Activated naive CD4-positive, alpha-beta T cell treated with anti-CD3 and anti-CD28 coated beads, Interleukin-2, amount 50 U/mL, for 72 hours (primary cell): ENCODE results near the gene TRIM71. TPM values are rescaled to one million over a fixed set of nuclear protein-coding genes. Genes with fewer than 3 reads are reported as not detected.
"Not testable (repeated sequence)": the region's sequence is repeated elsewhere in the genome, so short reads cannot be mapped to it uniquely, and the experiment has no call there.

Experiments used
- ATAC-seq, 2 donors: fragments of 150-1000 bp; cut with Tn5 transposase; 2 replicates each; pipeline ENCODE4 v1.10.0; 2021; ENCODE audit warnings: mild to moderate bottlenecking in 2 of 2, moderate library complexity in 2 of 2
- DNase-seq, 2 donors: peaks; one replicate each; pipeline ENCODE4 v3.0.0; 2021 to 2022; ENCODE audit warnings: low spot score in 2 of 2
- H3K27ac Mint-ChIP-seq, 2 donors: one replicate each; pipeline ENCODE4 v1.8.0; 2022; ENCODE audit warnings: mild to moderate bottlenecking in 2 of 2, mixed read lengths in 2 of 2
- H3K36me3 Mint-ChIP-seq, 2 donors: one replicate each; pipeline ENCODE4 v1.8.0; 2022; ENCODE audit warnings: mixed read lengths in 2 of 2
- H3K9me3 Mint-ChIP-seq, 2 donors: one replicate each; pipeline ENCODE4 v1.8.0; 2022; ENCODE audit warnings: mixed read lengths in 2 of 2
- total RNA-seq, 2 donors: library from RNA; stranded (reverse); gene quantifications; one replicate each; pipeline ENCODE4 v1.2.3, GENCODE V29; 2022

Gene TRIM71
- total RNA-seq, 2 donors from 2014 or later, result 0.02 to 0.08 TPM

DNA sequence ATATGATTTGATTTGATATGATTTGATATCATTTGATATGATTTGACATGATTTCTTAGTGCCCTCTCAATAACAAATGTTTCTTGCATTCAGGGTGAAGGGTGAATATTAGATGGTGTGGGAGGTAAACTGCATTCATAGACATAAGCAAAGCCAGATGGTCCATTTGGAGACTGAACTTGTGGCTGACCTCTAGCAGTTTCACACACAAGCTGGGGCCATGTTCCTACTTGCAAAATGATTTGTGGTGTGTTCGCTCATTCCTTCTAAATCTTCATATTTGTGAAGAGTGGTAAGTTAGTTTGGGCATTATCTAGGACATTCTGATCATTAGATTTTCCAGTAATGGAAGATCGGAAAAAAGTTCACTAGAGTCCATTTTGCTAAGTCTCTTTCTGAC lies 93.2 kb downstream of the TRIM71 start:
- no peaks in the 10 kb centered on the region for H3K36me3 Mint-ChIP-seq
- H3K27ac Mint-ChIP-seq, result no peak overlapping the region
- ATAC-seq, result no peak
- no peaks in the 10 kb centered on the region for H3K9me3 Mint-ChIP-seq
- DNase-seq, result no peak

DNA sequence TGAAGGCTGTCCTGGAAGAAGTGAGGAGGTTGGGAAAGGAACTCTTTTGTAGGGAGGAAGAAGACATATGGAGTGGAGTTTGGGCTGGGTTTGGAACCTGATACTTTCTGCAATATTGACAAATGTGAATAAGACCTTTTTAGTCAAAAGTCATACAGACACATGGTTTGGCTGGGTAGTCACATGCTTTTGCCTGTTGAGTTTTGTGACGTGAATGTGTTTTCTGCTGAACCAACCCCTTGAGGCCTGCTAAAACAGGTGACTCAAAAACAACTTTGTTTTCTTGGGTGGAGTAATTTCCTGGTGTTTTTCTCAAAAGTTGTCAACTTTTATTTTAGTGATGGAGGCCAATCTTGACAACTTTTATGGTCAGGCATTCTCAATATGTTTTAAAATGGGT lies 94.2 kb downstream of the TRIM71 start:
- Mint-ChIP-seq H3K27ac (no peak overlapping the region), H3K9me3 (peaks cover 6% of the 10 kb centered on the region in 2 donors), H3K36me3 (peaks cover 6 to 7% of the 10 kb centered on the region in 2 donors)
- ATAC-seq (no peak), DNase-seq (no peak)

DNA sequence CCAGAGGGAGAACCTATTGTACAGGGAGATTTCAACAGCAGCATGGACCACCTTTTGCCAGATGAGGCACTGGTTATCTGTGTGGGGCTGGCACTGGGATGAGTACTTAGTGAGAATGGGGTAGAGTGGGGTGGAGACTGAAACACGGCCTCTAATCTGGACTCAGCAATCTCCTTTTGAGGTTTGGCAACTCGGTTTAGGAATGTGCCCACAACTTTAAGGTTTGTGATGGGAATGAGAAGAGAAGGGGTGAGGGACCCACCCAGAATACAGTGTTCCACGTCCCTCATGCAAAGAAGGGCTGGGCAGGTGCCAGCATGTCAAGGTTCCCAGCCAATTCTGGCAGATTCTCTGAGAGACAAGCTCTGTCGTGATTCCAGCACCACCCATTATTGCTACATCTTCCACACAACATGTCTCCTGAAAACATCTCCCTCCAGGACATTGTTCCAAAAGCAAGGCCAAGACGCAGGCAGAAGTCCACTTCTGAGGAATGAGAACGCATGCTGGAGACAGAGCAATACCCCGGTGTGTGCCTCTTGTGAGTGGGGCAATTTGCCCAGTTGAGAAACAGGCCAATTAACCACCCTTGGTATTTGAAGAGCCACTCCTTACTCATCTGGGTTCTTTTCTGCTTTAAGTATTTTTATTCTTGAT lies 96.1 kb downstream of the TRIM71 start:
- Mint-ChIP-seq H3K9me3 (peaks cover 8 to 9% of the 10 kb centered on the region in 2 donors), H3K36me3 (peaks cover 11 to 12% of the 10 kb centered on the region in 2 donors), H3K27ac (no peak overlapping the region)
- DNase-seq (no peak), ATAC-seq (no peak)

DNA sequence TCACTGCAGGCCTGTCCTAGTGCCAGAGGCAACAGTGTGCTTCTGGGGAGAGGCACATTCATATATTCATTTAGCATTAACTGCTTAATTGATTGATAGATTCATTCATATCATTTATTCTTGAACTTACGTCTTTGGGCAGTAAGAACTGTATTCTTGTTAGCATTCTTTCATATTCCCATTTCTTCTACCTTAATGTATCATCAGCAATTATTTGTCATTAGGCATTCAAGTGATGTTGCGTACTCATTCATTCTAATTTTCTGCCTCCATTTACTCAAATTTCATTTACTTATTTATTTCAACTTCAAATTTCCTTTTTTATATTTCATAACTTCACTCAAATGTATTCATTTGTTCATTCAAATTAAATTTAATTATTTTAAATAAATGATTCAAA lies 102.1 kb downstream of the TRIM71 start:
- Mint-ChIP-seq H3K36me3 (peaks cover 11 to 12% of the 10 kb centered on the region in 2 donors), H3K27ac (no peak overlapping the region), H3K9me3 (peaks cover 8 to 9% of the 10 kb centered on the region in 2 donors)
- ATAC-seq, result no peak
- no peak for DNase-seq

DNA sequence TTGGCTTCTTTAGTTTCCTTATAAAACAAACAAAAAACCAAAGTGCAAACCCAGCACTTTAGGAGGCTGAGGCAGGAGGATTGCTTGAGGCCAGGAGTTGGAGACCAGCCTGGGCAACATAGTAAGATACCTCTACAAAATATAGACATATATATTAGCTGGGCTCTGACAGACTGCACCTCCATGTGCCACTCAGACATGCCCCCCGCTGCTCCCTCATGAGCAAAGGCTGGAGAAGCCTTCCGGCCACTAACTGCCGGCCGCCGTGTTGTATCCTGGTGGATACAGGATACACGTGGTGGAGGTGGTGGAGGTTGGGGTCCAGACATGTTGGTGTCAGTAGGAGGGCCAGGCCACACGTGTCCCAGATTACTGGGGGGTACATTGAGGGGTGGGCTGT lies 104.3 kb downstream of the TRIM71 start:
- ATAC-seq (no peak), DNase-seq (no peak)
- Mint-ChIP-seq H3K9me3 (peaks cover 2 to 3% of the 10 kb centered on the region in 2 donors), H3K27ac (no peak overlapping the region), H3K36me3 (peaks cover 4 to 5% of the 10 kb centered on the region in 2 donors)

DNA sequence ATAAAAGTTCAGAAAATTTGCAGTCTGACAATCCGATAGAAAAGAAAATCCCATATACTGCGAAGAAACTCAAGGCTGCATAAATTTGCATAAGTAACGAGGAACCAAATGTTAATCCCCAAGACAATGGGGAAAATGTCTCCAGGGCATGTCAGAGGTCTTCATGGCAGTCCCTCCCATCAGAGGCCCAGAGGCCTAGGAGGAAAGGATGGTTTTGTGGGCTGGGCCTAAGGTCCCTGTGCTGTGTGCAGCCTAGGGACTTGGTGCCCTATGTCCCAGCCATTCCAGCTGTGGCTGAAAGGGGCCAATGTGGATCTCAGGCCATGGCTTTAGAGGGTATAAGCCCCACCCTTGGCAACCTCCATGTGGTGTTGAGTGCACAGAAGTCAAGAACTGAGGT lies 112.4 kb downstream of the TRIM71 start:
- H3K36me3 Mint-ChIP-seq, result no peaks in the 10 kb centered on the region
- no peak overlapping the region for H3K27ac Mint-ChIP-seq
- ATAC-seq, result no peak
- DNase-seq, result no peak
- peaks cover 0 to 6% of the 10 kb centered on the region in 2 donors for H3K9me3 Mint-ChIP-seq

DNA sequence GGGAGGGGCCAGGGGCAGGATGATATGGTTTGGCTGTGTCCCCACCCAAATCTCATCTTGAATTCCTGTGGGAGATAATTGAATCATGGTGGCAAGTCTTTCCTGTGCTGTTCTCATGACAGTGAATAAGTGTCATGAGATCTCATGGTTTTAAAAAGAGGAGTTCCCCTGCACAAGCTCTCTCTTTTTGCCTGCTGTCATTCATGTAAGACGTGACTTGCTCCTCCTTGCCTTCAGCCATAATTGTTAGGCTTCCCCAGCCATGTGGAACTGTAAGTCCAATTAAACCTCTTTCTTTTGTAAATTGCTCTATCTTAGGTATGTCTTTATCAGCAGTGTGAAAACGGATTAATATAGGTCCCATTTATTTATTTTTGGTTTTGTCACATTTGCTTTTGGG lies 113.5 kb downstream of the TRIM71 start:
- DNase-seq, ATAC-seq, H3K27ac Mint-ChIP-seq, H3K9me3 Mint-ChIP-seq, H3K36me3 Mint-ChIP-seq: not testable (repeated sequence)

DNA sequence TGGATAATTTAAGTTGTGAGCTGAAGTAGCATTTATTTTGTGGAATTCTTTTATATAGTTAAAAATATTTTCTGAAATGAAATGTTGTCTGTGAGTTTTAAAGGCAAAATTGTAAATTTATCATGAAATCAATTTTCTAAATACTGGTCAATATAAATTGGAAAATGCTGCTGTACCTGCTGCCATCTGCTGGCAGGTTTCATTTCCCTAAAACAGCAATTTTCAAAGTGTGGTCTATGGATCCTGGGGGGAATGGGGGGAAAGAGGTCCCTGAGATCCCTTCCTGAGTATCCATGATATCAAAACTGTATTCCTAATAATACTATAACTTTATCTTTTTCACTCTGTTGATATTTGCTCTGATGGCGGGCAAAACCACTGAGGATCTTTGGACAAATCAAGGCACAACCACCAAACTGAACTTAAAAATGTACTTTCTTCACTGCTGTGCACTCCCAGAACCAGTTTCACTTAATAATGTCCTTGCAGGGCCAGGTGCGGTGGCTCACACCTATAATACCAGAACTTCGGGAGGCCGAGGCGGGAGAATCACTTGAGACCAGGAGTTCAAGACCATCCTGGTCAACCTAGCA lies 116.4 kb downstream of the TRIM71 start:
- Mint-ChIP-seq H3K27ac (peak overlapping the region in 1 of 2 donors; percentile 14), H3K36me3 (no peaks in the 10 kb centered on the region), H3K9me3 (peaks cover 0 to 6% of the 10 kb centered on the region in 2 donors)
- no peak for DNase-seq
- no peak for ATAC-seq

DNA sequence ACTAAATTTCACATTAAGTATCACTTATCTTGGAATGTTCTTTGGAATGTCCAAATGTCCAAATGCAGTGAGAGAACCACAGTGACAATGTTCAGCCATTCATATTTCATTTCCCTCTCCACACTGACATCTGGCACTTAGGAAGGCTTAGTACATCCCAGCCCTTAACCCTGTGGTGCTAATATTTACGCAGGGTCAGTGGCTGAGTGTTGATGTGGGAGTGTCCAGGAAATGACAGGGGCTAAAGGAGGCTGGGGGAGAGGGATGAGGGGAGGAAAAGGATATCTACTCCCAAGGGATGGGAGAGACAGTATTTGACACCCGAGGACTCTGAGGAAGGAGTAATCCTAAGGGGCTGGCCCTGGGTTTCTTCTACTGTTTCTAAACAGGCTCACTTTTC lies 119.5 kb downstream of the TRIM71 start:
- no peak for ATAC-seq
- H3K36me3 Mint-ChIP-seq, result no peaks in the 10 kb centered on the region
- no peak overlapping the region for H3K27ac Mint-ChIP-seq
- no peak for DNase-seq
- H3K9me3 Mint-ChIP-seq, result no peaks in the 10 kb centered on the region

DNA sequence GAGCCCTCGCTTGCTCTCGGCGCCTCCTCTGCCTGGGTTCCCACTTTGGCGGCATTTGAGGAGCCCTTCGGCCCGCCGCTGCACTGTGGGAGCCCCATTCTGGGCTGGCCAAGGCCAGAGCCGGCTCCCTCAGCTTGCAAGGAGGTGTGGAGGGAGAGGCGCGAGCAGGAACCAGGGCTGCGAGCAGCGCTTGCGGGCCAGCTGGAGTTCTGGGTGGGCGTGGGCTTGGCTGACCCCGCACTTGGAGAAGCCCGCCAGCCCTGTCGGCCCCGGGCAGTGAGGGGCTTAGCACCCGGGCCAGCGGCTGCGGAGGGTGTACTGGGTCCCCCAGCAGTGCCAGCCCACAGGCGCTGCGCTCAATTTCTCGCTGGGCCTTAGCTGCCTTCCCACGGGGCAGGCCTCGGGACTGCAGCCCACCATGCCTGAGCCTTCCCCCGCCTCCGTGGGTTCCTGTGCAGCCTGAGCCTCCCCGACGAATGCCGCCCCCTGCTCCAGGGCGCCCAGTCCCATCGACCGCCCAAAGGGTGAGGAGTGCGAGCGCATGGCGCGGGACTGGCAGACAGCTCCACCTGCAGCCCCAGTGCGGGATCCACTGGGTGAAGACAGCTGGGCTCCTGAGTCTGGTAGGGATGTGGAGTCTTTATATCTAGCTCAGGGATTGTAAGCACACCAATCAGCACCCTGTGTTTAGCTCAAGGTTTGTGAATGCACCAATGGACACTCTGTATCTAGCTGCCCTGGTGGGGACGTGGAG lies 121.9 kb downstream of the TRIM71 start:
- not testable (repeated sequence) for ATAC-seq, H3K9me3 Mint-ChIP-seq, DNase-seq, H3K36me3 Mint-ChIP-seq, H3K27ac Mint-ChIP-seq

DNA sequence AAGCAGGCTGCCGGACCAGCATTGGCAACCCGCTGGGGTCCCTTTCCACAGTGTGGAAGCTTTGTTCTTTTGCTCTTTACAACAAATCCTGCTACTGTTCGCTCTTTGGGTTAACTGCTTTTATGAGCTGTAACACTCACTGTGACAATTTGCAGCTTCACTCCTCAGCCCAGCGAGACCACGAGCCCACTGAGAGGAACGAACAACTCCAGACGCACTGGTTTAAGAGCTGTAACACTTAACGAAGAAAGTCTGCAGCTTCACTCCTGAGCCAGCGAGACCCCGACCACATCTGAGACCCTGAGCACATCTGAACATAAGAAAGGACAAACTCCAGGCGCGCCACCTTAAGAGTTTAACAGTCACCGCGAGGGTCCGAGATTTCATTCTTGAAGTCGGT lies 122.9 kb downstream of the TRIM71 start:
- no peak overlapping the region for H3K27ac Mint-ChIP-seq
- ATAC-seq, result no peak
- no peak for DNase-seq
- no peaks in the 10 kb centered on the region for H3K9me3 Mint-ChIP-seq
- H3K36me3 Mint-ChIP-seq, result no peaks in the 10 kb centered on the region

DNA sequence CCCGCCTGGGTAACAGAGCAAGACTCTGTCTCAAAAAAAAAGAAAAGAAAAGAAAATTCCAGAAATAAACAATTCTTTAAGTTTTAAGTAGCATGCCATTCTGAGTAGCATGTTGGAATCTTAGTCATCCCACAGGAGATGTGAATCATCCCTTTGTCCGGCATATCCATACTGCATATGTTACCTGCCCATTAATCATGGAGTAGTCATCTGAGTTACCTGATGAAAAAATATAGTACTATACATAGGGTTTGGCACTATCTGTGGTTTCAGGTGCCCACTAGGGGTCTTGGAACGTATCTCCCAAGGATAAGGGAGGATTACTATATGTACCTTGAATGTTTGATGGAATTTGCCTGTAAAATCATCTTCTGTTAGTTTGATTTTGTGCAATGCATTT lies 127.3 kb downstream of the TRIM71 start:
- Mint-ChIP-seq H3K27ac (no peak overlapping the region), H3K9me3 (no peaks in the 10 kb centered on the region), H3K36me3 (no peaks in the 10 kb centered on the region)
- peak; percentile 6 to 45 for ATAC-seq
- no peak for DNase-seq

DNA sequence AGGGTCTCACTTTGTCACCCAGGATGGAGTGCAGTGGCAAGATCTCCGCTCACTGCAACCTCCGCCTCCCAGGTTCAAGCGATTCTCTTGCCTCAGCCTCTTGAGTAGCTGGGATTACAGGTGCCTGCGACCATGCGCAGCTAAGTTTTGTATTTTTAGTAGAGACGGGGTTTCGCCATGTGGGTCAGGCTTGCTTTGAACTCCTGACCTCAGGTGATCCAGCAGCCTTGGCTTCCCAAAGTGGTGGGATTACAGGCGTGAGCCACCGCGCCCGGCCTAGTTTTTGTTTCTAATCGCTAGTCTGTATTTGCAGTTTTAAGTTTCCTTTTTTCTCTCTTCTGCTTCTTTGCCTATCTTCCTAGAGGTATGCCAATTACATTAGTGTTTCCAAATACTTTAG lies 127.8 kb downstream of the TRIM71 start:
- H3K36me3 Mint-ChIP-seq, H3K9me3 Mint-ChIP-seq, H3K27ac Mint-ChIP-seq, DNase-seq: not testable (repeated sequence)
- peak; percentile 44 to 51 for ATAC-seq

DNA sequence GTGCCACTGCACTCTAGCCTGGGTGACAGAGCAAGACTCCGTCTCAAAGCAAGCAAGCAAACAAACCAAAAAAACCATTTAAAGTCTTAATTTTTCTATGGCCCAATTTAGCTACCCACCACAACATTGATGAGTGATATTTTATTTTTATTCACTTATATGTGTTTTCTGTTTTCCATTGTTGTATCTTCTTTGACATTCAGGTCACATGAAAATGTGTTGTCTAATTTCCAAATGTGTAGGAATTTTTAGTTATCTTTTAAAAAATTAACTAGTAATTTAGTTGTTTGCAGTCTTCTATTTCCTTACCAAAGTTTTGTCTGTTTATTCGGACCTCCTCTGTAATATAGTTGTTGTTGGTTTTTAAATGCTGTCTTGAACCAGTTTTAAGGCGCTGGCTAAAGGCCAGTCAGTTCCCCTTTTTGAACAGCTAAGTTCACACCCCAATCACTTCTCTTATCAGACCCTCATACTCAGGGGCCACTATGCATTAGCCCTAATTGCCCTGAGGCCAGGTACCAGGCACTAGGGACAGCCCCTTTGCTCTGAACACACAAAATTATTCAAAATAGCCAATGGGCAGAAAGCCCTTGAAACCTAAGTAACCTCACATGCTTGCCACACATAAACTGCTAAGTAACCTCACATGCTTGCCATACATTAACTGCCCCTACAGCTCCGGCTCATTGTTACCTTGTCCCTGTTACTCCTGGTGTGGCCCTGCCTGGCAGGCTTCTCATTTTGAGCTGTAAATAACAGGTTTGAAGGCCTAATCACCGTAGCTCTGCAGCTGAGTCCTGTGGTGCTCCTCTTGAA lies 129.4 kb downstream of the TRIM71 start:
- Mint-ChIP-seq H3K36me3 (peaks cover 1 to 6% of the 10 kb centered on the region in 2 donors), H3K9me3 (no peaks in the 10 kb centered on the region), H3K27ac (no peak overlapping the region)
- ATAC-seq (peak in 1 of 2 donors; percentile 26), DNase-seq (no peak)
